LoVo (cell line): ENCODE measurements around the gene CRABP2.

Source experiments
- DNase-seq: peaks from one replicate; pipeline ENCODE4 v3.0.0-alpha.2; 2016; ENCODE audit warnings: low spot score

CRABP2 gene

DNA sequence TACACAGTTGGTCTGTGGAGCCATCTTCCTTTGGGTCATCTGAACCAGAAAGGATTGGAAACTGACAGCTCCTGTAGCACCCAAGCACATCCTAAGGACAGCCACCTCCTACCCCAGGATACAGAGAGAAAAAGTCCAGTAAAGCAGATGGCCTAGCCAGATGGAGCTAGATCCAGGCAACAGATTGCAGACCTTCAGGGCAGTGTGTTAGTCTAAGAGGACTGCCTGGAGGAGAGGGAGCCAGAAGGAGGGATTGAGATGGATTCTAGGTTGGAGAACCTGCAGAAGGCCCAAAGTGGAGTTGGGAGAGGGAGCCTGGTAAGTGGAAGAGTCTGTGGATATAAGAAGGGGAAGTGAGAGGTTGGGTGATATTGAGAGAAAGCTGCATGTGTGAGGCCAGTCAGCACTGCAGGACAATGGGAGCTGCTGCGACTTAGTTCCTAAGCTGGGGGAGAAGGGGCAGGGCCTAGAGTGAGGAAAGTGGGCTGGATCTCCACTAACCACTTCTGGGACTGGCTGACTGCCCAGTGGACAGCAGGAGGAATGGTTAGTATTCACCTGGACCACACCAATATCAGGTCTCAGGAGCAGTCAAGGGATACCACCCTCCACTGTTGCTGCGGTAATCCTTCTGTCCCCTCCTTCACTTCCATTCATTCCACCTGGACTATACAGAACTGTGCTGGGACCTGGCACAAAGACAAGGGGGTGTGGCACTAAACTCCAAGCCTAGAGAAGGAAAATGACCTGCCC, 50.1 kb downstream of the CRABP2 start:
- no peak for DNase-seq

DNA sequence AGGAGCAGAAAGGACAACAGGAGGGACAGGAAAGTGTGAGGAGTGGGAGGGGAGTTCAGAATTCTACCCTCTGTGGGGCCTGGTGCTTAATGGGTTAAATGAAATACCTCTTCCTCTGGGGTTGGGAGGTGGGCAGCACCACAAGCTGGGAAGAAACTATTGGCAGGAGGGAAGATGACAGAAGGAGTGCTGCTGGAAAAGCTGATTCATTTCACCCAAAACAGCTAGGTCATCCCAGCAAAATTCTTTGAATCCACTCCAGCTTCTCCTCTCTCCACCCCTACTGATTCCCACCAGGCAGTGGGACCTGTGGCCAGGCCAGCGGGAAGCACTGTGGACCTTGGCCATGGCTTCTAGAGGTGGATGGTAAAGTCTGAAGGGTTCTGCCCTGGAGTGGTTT, 50.7 kb downstream of the CRABP2 start:
- no peak for DNase-seq

- no peak for DNase-seq
These were observed 52.4 kb downstream of the CRABP2 start for GRCh38 chr1:156652992-156653355.

GRCh38 chr1:156652131-156652991, 53.0 kb downstream of the CRABP2 start:
- no peak for DNase-seq
